Mesothelial cell of epicardium (in vitro differentiated cells): ENCODE results near the gene UST. TPM values are rescaled to one million over a fixed set of nuclear protein-coding genes. Genes with fewer than 3 reads are reported as not detected.
A peak's percentile ranks its signal among the peaks of the same experiment; 100 is the strongest.

ENCODE experiments used
- DNase-seq, 2 experiments: peaks; one replicate each; pipeline ENCODE4 v3.0.0; 2021; ENCODE audit warnings: low spot score in 2 of 2; ENCODE audit not compliant: unreplicated experiment in 2 of 2
- H3K27ac Mint-ChIP-seq: 2 replicates; pipeline ENCODE4 v1.8.0; 2021; ENCODE audit warnings: mixed read lengths
- H3K27me3 Mint-ChIP-seq: 2 replicates; pipeline ENCODE4 v1.8.0; 2021; ENCODE audit warnings: low read depth, mixed read lengths
- H3K36me3 Mint-ChIP-seq: 2 replicates; pipeline ENCODE4 v1.8.0; 2021; ENCODE audit warnings: mixed read lengths
- H3K4me1 Mint-ChIP-seq: 2 replicates; pipeline ENCODE4 v1.8.0; 2021; ENCODE audit warnings: mixed read lengths
- H3K4me3 Mint-ChIP-seq: 2 replicates; pipeline ENCODE4 v1.8.0; 2021; ENCODE audit warnings: mild to moderate bottlenecking, moderate library complexity, mixed read lengths
- H3K9me3 Mint-ChIP-seq: 2 replicates; pipeline ENCODE4 v1.8.0; 2021; ENCODE audit warnings: mixed read lengths
- CTCF ChIP-seq: fragments of 200-600 bp; sonication (generic); IDR thresholded peaks from one replicate; pipeline ENCODE4 v1.5.0; 2021; ENCODE audit warnings: antibody characterized with exemption; ENCODE audit not compliant: unreplicated experiment
- total RNA-seq: library from RNA; stranded (reverse); gene quantifications from 3 replicates; pipeline ENCODE4 v1.2.1, GENCODE V29; 2021

The UST gene
- total RNA-seq, 1 donor from 2014 or later: 6.6 TPM

GRCh38 chr6:149028767-149029405 is 282.1 kb downstream of the UST start:
- H3K36me3 Mint-ChIP-seq: peaks cover under 1% of the 10 kb centered on the region
- no peak overlapping the region for H3K4me3 Mint-ChIP-seq
- H3K4me1 Mint-ChIP-seq: peaks cover 34% of the 10 kb centered on the region
- peaks cover 5% of the 10 kb centered on the region for H3K9me3 Mint-ChIP-seq
- peak; percentile 51 to 63 for DNase-seq
- TF ChIP-seq CTCF: peak; percentile 96
- no peaks in the 10 kb centered on the region for H3K27me3 Mint-ChIP-seq
- H3K27ac Mint-ChIP-seq: no peak overlapping the region

DNA sequence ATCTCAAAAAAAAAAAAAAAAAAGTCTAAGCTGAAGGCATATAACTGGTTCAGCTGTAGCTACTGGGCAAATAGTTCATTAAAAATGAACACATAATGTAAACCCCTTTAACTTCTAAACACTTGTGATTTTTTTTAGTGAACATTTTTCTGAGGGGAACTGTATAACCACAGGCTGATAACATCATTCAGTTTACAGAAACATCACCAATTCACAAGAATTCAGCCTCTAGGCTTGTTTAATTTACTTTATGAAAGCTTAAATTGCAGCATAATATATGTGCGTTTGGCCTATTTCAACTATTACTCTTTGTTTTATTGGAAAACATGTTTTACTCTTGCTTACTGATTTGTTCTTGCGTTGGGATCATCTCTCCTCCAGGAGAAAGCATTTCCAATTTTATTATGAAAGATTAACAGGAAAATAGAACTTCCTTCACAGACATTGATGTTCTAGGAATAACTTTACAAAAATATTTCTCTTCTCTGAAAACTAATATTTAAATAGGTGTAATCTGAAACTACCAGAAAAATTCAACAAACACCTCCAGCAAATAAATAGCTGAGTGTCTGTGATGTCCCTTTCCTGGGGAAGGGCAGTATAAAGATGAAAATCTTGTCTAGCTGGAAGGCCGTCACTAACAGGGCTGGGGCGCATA is 284.5 kb downstream of the UST start:
- Mint-ChIP-seq H3K4me1 (peaks cover 48% of the 10 kb centered on the region), H3K27ac (peak overlapping the region; percentile 21), H3K9me3 (peaks cover 4% of the 10 kb centered on the region), H3K36me3 (no peaks in the 10 kb centered on the region), H3K27me3 (no peaks in the 10 kb centered on the region), H3K4me3 (no peak overlapping the region)
- DNase-seq: no peak
- no peak for TF ChIP-seq CTCF

DNA sequence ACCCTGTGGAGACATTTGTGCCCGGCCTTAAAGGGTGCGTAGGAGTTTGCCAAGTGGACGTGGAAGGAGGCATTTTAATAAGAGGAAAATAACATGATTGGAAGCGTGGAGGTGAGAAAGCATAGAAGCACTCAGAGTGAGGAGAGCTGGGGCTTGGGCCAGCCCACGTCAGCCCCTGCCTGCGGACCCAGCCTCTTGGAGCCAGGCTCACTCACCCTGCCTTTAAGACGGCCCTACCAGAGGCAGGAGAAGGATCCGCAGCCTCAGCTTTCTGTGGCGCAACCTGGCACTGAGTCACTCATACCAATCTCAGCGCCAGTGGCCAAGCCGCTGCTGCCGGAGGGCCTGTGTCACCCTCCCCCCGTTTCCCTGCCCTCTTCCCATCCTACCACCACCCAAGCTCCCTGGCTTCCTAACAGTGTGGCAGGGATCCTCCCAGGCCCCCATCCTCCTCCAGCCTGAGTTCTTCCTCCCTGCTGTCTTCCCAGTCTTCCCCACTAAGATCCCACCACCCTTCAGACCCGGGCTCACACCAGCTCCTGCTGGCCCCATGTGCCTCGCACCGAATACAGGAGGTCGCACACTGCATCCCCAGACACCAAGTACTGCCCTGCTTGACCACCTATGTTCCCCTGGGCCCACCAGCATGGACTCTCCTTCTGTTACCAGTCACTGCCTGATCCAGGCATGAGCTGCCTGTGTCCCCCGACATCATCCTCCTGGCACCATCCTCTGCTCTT is 285.2 kb downstream of the UST start:
- Mint-ChIP-seq H3K27me3 (no peaks in the 10 kb centered on the region), H3K4me3 (no peak overlapping the region), H3K9me3 (no peaks in the 10 kb centered on the region), H3K27ac (peak overlapping the region; percentile 26), H3K36me3 (no peaks in the 10 kb centered on the region), H3K4me1 (peaks cover 55% of the 10 kb centered on the region)
- DNase-seq: no peak
- no peak for TF ChIP-seq CTCF

GRCh38 chr6:149032599-149033405 is 286.0 kb downstream of the UST start:
- no peaks in the 10 kb centered on the region for H3K27me3 Mint-ChIP-seq
- no peak overlapping the region for H3K4me3 Mint-ChIP-seq
- H3K9me3 Mint-ChIP-seq: no peaks in the 10 kb centered on the region
- peak overlapping the region; percentile 26 for H3K27ac Mint-ChIP-seq
- no peaks in the 10 kb centered on the region for H3K36me3 Mint-ChIP-seq
- H3K4me1 Mint-ChIP-seq: peaks cover 62% of the 10 kb centered on the region
- no peak for TF ChIP-seq CTCF
- DNase-seq: no peak

DNA sequence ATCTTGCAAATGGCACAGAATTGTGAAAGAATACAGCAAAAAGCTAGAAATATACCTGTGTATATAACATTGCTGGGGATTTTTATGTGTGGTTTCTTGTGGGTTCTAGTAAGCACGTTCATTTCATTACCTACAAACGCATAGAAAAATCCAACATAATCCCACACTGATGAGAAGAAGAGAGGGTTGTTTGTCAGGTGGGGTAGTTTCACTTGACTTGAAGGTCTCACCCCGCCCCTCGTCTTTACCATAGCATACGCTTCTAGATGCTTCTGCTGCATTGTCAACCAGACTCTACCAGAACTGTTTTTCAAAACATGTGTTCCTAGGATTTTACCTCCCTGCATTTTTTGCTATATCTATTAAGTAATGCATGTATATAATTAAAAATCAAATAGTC is 286.6 kb downstream of the UST start:
- H3K27ac Mint-ChIP-seq: no peak overlapping the region
- DNase-seq: no peak
- no peaks in the 10 kb centered on the region for H3K27me3 Mint-ChIP-seq
- H3K4me3 Mint-ChIP-seq: no peak overlapping the region
- H3K36me3 Mint-ChIP-seq: no peaks in the 10 kb centered on the region
- TF ChIP-seq CTCF: no peak
- no peaks in the 10 kb centered on the region for H3K9me3 Mint-ChIP-seq
- H3K4me1 Mint-ChIP-seq: peaks cover 62% of the 10 kb centered on the region
